ENCODE measurements around the gene PDXK. TPM values are rescaled to one million over a fixed set of nuclear protein-coding genes. Genes with fewer than 3 reads are reported as not detected.

The PDXK gene
- total and polyA plus RNA-seq, 2 of the 13 experiments (the other 11 are each of a cell fraction or from before 2014, with no cell fraction given), result 114 to 184 TPM

DNA sequence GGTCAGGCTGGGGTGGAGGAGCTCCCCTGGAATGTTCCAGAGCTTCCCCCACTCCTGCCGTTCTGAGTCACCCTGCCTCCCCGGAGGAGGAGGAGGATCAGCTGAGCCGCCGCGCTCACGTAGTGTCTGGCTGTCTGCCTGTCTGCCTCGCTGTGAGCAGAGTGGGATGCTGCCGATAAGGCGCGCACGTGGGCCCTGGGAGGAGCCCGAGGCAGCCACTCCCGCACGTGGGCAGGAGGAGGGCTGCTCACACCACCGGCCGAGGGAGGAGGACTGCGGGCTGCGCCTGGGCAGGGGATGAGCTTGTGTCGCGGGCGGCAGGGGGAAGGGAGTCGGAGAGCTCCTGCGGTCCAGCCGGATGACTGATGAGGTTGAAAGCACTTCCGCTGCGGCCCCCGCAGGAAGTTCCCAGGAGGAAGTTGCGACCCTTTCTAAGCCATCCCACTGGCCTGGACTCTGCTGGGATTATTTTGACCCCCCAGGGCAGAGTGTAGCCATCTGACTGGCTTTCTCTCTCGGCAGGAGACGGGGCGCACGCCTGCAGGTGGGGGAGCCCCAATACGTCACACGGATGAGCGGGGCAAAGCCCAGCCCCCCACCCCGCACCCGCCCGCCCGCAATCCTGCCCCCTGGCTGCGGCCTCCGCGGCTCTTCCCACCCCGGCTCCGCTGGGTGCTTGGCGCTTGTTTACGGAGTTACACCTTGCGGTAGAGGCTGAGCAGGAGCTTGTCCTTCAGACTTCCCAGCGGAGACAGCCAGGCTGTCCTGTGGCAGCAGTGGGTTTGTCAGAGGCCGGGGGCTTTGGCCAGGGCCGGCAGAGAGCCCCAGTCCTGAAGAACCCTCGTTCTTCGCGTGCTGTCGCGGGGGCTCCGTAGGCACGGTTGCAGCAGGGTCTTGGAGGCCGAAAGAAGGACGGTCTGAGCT is 9.8 kb downstream of the PDXK start (continued):
- TF ChIP-seq SKIL (CRISPR knock-in tag; IDR thresholded peaks at IDR 0.05; ENCODE audit: borderline replicate concordance) (peak; percentile 87; the same call in 1 of the 2 replicates), JARID2 (CRISPR knock-in tag; IDR thresholded peaks at IDR 0.05; ENCODE audit: insufficient replicate concordance) (no peak), YEATS4 (CRISPR knock-in tag; IDR thresholded peaks at IDR 0.05; ENCODE audit: borderline replicate concordance) (peak; percentile 96), POLR2A (IDR thresholded peaks at IDR 0.05; ENCODE audit: insufficient read depth in 1 of 2, low read depth in 2 of 2, low read length in 2 of 2) (peak in 1 of 2 experiments; percentile 75; a peak in 2 of 4 replicates), CREM (IDR thresholded peaks at IDR 0.05) (peak; percentile 58; the same call in 1 of the 2 replicates), CREM (CRISPR knock-in tag; IDR thresholded peaks at IDR 0.05) (0 out of 2 replicates have a peak, but pooled peaks have one; percentile 12), RCOR2 (CRISPR knock-in tag; IDR thresholded peaks at IDR 0.05) (peak; percentile 51; the same call in 1 of the 2 replicates), ZBTB1 (CRISPR knock-in tag; IDR thresholded peaks at IDR 0.05; ENCODE audit: borderline replicate concordance) (no peak; the same call in 1 of the 2 replicates), SALL1 (CRISPR knock-in tag; IDR thresholded peaks at IDR 0.05) (peak; percentile 84), ZMAT3 (CRISPR knock-in tag; conservative IDR thresholded peaks at IDR 0.05) (peak; percentile 94), TARDBP (CRISPR knock-in tag; IDR thresholded peaks at IDR 0.05) (peak; percentile 96), MYNN (CRISPR knock-in tag; IDR thresholded peaks at IDR 0.05; ENCODE audit: low read depth) (no peak), ZNF766 (CRISPR knock-in tag; IDR thresholded peaks at IDR 0.05; ENCODE audit: borderline replicate concordance) (no peak), ZSCAN21 (CRISPR knock-in tag; IDR thresholded peaks at IDR 0.05; ENCODE audit: borderline replicate concordance) (peak; percentile 92), HNF1A (IDR thresholded peaks at IDR 0.05; ENCODE audit: low read depth) (no peak), HNF1A (CRISPR knock-in tag; IDR thresholded peaks at IDR 0.05; ENCODE audit: borderline replicate concordance) (no peak; the same call in 1 of the 2 replicates), RFX1 (IDR thresholded peaks at IDR 0.05) (no peak), ASH2L (IDR thresholded peaks at IDR 0.05; ENCODE audit: insufficient read length, low read depth, low read length) (peak; percentile 94), HNRNPUL1 (IDR thresholded peaks at IDR 0.05; ENCODE audit: low read depth, low read length) (no peak), TOPORS (CRISPR knock-in tag; IDR thresholded peaks at IDR 0.05) (0 out of 2 replicates have a peak, but pooled peaks have one; percentile 40), RNF2 (conservative IDR thresholded peaks at IDR 0.05; ENCODE audit: low read depth) (peak; percentile 91), ZNF678 (CRISPR knock-in tag; IDR thresholded peaks at IDR 0.05) (no peak)
- TF ChIP-seq, protein P1, sequence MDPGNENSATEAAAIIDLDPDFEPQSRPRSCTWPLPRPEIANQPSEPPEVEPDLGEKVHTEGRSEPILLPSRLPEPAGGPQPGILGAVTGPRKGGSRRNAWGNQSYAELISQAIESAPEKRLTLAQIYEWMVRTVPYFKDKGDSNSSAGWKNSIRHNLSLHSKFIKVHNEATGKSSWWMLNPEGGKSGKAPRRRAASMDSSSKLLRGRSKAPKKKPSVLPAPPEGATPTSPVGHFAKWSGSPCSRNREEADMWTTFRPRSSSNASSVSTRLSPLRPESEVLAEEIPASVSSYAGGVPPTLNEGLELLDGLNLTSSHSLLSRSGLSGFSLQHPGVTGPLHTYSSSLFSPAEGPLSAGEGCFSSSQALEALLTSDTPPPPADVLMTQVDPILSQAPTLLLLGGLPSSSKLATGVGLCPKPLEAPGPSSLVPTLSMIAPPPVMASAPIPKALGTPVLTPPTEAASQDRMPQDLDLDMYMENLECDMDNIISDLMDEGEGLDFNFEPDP (CRISPR knock-in tag; conservative IDR thresholded peaks at IDR 0.05), result 0 out of 2 replicates have a peak, but pooled peaks have one; percentile 92

All from HepG2 (cell line).